ENCODE data around the gene CTIF.
A peak's percentile ranks its signal among the peaks of the same experiment; 100 is the strongest.

Gene CTIF

DNA sequence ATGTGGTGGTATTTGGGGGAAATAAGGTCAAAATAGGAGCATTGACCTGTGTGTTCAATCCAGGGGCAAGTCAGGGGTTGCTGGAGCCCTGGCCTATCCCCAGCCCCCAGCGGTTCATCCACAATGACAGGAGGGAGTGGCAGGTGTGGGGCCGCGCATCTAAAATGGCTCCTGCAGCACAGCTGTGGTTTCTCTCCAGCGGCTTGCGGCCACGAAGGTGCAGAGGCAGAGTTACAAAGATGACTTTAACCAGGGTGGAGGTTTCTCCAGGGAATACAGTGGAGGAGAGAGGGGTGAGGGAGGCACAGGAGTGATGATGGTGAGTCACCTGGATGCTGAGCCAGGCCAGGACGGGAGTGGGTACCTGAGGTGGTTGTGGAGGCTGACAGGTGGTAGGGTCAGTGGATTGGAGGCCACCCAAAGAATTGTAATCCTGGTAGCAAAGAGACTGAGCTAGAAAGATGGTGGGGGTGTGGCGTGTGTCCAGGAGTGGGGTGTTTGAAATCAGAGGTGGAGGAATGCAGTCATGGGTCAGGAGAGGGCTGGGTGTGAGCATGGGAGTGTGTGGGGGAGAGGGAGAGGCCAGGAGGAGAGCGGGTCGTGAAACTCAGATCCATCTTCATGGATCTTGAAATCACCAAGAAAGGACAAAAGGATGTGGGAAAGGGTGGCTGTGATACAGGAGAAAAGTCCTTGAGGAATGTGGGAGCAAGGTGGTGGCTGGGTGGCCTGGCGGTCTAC, 83.2 kb downstream of the CTIF start:
- ATAC-seq (no peak), DNase-seq (no peak)

- ATAC-seq (no peak), DNase-seq (no peak)
Measured at GRCh38 chr18:48622911-48623431, 84.1 kb downstream of the CTIF start.

GRCh38 chr18:48623468-48624235, 84.8 kb downstream of the CTIF start:
- DNase-seq (no peak), ATAC-seq (no peak)

DNA sequence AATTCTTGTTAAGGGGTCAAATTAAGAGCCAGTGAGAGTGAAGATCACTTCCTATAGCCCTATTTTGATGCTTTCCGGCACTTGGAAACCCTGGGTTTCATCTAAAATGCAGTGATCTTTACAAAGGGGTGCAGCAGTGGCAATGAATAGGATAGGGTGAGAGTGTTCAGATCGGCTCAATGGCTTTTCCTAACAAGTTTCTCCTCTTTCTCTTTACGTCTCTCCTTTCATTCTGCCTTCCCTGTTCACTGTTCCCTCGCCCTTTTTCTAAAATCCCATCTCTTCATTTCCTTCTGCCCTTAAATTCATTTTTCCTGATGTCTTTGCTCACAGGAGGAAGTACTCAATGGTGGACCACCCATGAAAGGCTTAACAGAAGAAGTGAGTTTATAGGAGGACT, 86.0 kb downstream of the CTIF start:
- DNase-seq (no peak), ATAC-seq (no peak)

DNA sequence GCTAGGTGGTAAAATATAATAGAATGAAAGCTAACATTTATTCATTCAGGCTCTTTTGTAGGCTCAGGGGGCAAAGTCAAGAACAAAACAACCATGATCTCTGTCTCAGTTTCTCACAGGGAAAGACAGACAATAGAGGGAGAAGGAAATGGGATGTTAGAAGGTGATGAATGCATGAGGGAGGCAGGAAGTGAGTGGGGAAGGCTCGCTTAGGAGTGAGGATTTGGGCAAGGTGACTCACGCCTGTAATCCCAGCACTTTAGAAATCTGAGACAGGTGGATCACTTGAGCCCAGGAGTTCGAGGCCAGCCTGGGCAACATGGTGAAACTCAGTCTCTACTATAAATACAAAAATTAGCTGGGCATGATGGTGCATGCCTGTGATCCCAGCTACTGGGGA, 88.4 kb downstream of the CTIF start:
- no peak for ATAC-seq
- no peak for DNase-seq

- DNase-seq: no peak
Measured at GRCh38 chr18:48629730-48630324, 91.0 kb downstream of the CTIF start.

DNA sequence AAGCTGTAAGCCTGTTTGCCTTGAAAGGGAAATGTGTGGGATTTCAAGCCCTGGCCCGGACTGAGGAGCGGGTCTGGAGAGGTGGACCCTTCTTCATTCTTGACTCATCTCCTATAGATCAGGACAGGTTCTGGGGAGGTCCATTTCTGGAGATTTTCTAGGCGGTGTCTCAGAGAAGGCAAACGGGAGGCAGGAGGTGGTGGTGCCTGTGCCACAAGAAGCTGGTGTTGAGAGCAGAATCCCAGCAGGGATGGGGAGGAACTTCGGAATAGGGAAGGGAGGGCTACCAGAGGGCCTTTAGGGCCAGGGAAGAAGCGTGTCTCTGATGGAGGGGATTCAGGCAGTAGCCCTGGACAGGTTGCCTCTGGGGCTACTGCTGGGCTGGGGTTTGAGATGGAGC, 93.0 kb downstream of the CTIF start:
- DNase-seq (no peak), ATAC-seq (no peak)

More at GRCh38 chr18:48629730-48630324, 91.0 kb downstream of the CTIF start:
- no peak for ATAC-seq

GRCh38 chr18:48632676-48633257, 93.9 kb downstream of the CTIF start:
- ATAC-seq (no peak), DNase-seq (no peak)

DNA sequence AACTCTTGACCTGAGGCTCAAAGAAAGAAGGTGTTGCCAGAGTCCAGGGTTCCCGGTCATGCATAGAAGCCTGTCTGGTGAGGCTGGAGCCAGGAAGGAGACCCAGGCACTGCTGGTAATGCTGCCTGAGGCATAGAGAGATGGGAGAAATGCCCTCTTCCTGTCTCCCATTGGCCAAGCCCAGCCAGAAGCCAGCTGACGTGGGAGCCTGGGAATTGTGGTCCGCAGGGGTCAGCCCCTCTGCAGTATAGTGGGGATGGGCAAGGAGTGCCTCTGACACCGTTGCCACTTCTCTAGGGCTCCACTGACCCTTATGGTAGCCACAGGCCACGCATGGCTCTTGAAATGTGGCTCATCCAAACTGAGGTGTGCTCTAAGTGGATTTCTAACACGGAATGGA, 95.7 kb downstream of the CTIF start:
- ATAC-seq: no peak

GRCh38 chr18:48634975-48635374, 96.1 kb downstream of the CTIF start:
- no peak for ATAC-seq
- no peak for DNase-seq

More for the DNA sequence above, 95.7 kb downstream of the CTIF start:
- DNase-seq: no peak

GRCh38 chr18:48635806-48636205, 97.0 kb downstream of the CTIF start:
- ATAC-seq (no peak), DNase-seq (no peak)

DNA sequence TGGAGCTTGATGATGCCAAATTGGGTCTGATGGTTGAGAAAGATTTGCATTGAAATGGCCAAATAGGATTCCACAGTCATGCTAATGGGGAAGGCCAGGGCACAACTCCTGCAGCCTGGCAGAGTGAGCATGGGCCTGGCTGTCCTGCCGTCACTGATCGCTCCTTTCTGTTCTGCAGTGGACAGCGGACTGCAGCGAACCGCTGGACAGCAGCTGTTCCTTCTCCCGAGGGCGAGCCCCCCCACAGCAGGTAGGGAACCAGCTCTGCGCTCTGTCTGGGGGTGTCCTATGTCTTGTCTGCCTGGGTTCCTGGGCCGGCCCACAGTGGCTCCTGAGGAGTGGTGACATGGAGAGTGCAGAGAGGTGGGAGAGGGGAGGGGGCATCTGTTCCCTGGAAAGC, 97.6 kb downstream of the CTIF start:
- no peak for ATAC-seq
- no peak for DNase-seq

DNA sequence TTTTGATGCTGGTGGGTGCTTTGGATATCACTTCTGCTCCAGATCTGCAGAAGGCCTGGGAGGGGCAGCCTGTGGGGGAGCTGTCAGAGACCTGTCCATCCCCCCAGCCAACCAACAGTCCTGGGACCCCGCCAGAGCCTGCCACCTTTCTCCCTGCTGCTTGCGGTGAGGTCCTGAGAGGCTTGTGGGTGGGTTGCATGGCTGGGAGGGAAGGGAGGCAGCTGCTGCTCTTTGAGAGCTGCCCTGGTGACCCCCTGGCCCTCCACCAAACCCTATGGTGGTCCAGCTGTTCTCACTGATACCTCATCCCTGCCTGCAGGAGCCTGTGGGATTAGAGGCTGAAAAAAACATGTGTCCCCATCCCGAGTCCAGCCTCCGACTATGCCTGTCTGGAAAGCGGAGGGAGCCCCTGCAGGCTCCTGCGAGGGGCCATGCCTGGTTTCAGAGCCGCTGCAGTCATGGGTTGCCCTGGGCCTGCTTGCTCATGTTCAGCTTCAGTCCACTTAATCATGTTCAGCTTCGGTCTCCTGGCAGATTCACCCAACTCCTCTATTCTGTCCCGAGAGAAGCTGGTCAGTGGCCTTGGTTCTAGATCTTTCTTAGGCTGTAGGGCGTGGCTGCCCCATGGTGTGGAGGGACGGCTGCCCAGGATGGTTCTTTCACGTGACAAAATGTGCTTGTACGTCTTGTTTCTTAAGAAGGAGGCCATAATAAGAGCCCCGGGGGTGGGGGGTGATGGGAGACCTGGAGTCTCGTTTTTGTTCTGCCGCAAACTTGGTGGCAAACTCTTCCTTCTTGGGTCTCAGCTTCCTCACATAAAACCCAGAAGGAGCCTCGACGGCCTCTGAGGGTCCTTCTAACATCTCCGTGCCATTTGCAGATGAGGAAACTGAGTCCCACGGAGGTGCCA, 98.5 kb downstream of the CTIF start:
- ATAC-seq: no peak
- no peak for DNase-seq

DNA sequence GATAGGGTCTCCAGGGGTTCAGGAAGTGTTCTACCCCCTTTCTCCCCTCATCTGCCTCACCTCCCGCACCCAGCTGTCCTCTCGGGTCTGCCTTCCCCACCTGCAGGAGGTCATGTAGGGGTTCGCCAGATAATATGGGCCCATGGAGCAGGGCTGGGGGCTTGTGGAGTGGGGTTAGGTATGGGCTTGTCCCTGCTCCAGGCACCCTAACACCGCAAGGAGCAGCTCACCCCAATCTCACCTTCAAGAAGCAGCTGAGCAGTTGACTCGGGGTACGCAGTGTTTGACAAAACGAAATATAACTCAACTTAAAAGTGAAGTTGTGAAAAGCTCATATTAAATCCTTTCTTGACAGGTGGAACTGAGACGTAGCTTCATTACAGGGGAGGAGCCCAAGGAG, 99.6 kb downstream of the CTIF start:
- ATAC-seq: no peak

DNA sequence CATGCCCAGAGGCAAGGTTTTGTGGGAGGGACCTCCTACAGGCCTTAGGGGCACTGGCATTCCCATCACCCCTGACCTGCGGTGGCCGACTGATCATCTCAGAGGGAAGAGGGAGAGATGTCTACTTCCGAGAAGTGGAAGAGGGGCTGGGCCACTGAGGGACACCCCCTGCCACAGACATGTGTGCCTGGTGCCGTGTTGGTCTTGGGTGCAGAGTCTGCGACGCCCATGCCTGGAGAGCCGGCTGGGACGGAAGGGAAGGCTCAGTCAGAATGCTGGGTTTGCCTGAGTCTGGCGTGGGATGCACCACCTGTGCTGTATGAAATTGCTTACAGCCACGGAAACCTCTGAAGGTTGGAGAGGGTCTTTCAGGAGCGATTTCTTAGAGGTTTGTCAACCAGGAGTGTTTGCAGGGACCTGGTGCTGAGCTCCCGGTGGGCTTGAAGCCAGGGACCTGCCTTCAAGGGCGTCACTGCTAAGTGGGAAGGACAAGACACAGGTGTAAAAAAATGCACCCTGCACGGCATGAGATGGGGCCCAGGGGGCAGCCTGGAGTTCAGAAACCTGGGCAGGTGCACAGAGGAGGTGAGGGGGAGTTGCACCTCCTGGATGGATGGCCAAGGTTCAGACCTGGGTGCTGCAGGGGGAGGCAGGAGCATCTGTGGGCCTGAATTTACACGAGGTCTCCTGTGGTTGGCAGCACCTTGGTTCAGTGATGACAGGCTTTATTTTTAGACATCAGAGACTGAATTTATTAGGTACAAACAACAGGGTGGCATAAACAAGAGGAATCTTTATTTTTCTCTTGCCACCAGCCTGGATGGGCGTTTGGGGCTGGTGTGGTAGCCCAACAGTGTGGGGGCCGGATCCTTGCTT, 100.3 kb downstream of the CTIF start:
- ATAC-seq (no peak), DNase-seq (no peak)

More for the DNA sequence above, 99.6 kb downstream of the CTIF start:
- no peak for DNase-seq

GRCh38 chr18:48639772-48640432, 101.1 kb downstream of the CTIF start:
- DNase-seq: no peak
- no peak for ATAC-seq

DNA sequence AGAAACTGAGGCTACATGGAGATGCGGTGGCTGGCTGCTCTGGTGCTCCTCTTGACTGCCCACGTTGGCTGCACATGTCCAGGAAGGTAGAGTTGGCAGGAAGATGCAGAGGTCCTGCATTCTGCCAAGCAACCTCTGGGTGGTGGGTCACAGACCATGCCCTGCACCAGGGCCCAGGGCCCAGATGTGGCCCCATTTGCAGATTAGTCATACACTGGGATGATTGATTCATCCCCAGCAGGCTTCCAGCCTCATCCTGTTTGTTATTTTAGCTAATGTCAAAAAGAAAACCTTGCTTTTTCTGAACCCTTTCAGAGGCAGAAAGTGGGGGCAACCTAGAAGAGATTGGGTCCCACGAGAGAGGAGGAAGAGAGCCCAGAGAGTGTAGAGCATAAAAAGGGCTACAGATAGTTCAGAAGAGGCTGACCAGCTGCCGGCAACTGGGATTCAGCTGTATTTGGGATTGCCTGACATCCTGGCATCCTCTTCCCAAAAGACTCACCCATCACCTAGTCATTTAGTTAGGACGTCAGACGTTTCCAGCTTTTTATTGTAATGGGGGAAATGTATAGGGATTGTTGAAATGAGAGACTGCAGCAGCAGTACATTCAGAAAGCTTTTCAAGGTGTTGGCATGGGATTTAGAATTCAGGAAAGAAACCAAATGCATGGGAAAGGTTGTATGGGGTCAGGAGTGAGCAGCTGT, 101.9 kb downstream of the CTIF start:
- ATAC-seq (peak; percentile 34), DNase-seq (no peak)

GRCh38 chr18:48641981-48642380, 103.2 kb downstream of the CTIF start:
- ATAC-seq: no peak
- DNase-seq: no peak

- DNase-seq (no peak), ATAC-seq (no peak)
Measured at GRCh38 chr18:48642503-48642902, 103.7 kb downstream of the CTIF start.

Data from stimulated activated naive CD8-positive, alpha-beta T cell treated with anti-CD3 and anti-CD28 coated beads, Interleukin-15, Interleukin-2, amounts not matched to agents 100 U/mL and 50 U/mL, for 24 hours (primary cell).